OCI-LY3 (cell line): Measurements from ENCODE around the gene SERINC5.
"Not testable (repeated sequence)": the region's sequence is repeated elsewhere in the genome, so short reads cannot be mapped to it uniquely, and the experiment has no call there.

ENCODE experiments used
- H2AFZ ChIP-seq: fragments of 200-600, 300-600 bp; shearing (Covaris generic); 2 replicates; pipeline ENCODE4 v1.6.0; 2014; ENCODE audit warnings: antibody characterized with exemption, low read depth, low read length
- H3K27ac ChIP-seq: fragments of 200-600, 300-600 bp; sonication (generic); 2 replicates; pipeline ENCODE4 v1.5.1; 2014; ENCODE audit warnings: mild to moderate bottlenecking, low read length, moderate library complexity, mixed read lengths
- H3K27me3 ChIP-seq: fragments of 200-600, 300-600 bp; sonication (generic); 2 replicates; pipeline ENCODE4 v1.6.1; 2014; ENCODE audit warnings: low read depth, low read length, mixed read lengths
- H3K36me3 ChIP-seq: fragments of 200-600, 300-600 bp; sonication (generic); replicated peaks from 2 replicates; pipeline ENCODE3; 2014; ENCODE audit warnings: low read depth, low read length, mixed read lengths
- H3K4me1 ChIP-seq: fragments of 300-600, 200-600 bp; sonication (generic); 2 replicates; pipeline ENCODE4 v1.6.1; 2014; ENCODE audit warnings: low read length, mixed read lengths
- H3K4me2 ChIP-seq: fragments of 200-600, 300-600 bp; sonication (generic); 2 replicates; pipeline ENCODE4 v1.6.1; 2014; ENCODE audit warnings: low read length, mixed read lengths
- H3K4me3 ChIP-seq: fragments of 300-600, 200-600 bp; sonication (generic); 2 replicates; pipeline ENCODE4 v1.5.1; 2014; ENCODE audit warnings: antibody characterized with exemption, mild to moderate bottlenecking, low read length, moderate library complexity
- H3K79me2 ChIP-seq: fragments of 300-600, 200-600 bp; shearing (Covaris generic); 2 replicates; pipeline ENCODE4 v1.6.1; 2014; ENCODE audit warnings: mild to moderate bottlenecking, low read length, mixed read lengths
- H3K9ac ChIP-seq: fragments of 300-600, 200-600 bp; shearing (Covaris generic); 2 replicates; pipeline ENCODE4 v1.6.0; 2014; ENCODE audit warnings: mild to moderate bottlenecking, low read length, moderate library complexity
- H3K9me3 ChIP-seq: fragments of 200-600, 300-600 bp; shearing (Covaris generic); 2 replicates; pipeline ENCODE4 v1.6.1; 2014; ENCODE audit warnings: low read length, mixed read lengths; ENCODE audit not compliant: insufficient read depth
- H4K20me1 ChIP-seq: fragments of 200-600, 300-600 bp; sonication (generic); 2 replicates; pipeline ENCODE4 v1.6.1; 2016; ENCODE audit warnings: low read length, mixed read lengths; ENCODE audit not compliant: insufficient read depth
- EZH2phosphoT487 ChIP-seq: fragments of 200-600 bp; shearing (Covaris generic); IDR thresholded peaks from 2 replicates; pipeline ENCODE4 v1.6.1; 2018; ENCODE audit warnings: antibody characterized with exemption, mixed run types, low read depth
- TF ChIP-seq, protein P1 (sequence below): fragments of 200-600, 300-600 bp; sonication (generic); IDR thresholded peaks from 2 replicates; pipeline ENCODE4 v1.5.1; 2014; ENCODE audit warnings: antibody characterized with exemption, low read length, low read depth

The SERINC5 gene

DNA sequence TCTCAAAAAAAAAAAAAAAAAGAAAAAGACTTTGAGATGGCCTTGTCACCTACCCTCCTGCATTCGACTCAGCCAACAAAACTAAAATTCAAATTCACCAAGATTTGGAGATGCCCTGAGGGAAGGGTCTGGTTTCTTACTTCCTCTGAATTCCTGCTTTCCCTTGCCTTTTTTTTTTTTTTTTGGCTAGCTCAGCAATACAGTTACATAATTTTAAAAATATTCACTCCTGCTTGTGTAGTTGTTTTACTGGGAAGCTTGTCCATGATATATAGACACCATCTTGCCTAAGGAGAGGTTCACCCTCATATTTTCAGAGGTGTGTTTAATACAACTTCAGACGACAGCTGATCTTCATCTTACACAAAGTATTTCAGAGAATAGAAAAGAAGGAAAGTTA is 21.3 kb upstream of the SERINC5 start:
- H4K20me1 ChIP-seq: no peaks in the 10 kb centered on the region
- H3K4me3 ChIP-seq: no peak overlapping the region
- no peaks in the 10 kb centered on the region for H3K79me2 ChIP-seq
- H3K9me3 ChIP-seq: no peaks in the 10 kb centered on the region
- no peak overlapping the region for H2AFZ ChIP-seq
- H3K4me2 ChIP-seq: no peak overlapping the region
- no peaks in the 10 kb centered on the region for H3K27me3 ChIP-seq
- no peak overlapping the region for H3K9ac ChIP-seq
- no peaks in the 10 kb centered on the region for H3K36me3 ChIP-seq
- H3K4me1 ChIP-seq: no peaks in the 10 kb centered on the region
- H3K27ac ChIP-seq: no peak overlapping the region
- TF ChIP-seq, protein P1, sequence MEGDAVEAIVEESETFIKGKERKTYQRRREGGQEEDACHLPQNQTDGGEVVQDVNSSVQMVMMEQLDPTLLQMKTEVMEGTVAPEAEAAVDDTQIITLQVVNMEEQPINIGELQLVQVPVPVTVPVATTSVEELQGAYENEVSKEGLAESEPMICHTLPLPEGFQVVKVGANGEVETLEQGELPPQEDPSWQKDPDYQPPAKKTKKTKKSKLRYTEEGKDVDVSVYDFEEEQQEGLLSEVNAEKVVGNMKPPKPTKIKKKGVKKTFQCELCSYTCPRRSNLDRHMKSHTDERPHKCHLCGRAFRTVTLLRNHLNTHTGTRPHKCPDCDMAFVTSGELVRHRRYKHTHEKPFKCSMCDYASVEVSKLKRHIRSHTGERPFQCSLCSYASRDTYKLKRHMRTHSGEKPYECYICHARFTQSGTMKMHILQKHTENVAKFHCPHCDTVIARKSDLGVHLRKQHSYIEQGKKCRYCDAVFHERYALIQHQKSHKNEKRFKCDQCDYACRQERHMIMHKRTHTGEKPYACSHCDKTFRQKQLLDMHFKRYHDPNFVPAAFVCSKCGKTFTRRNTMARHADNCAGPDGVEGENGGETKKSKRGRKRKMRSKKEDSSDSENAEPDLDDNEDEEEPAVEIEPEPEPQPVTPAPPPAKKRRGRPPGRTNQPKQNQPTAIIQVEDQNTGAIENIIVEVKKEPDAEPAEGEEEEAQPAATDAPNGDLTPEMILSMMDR: no peak
- TF ChIP-seq EZH2phosphoT487: no peak

DNA sequence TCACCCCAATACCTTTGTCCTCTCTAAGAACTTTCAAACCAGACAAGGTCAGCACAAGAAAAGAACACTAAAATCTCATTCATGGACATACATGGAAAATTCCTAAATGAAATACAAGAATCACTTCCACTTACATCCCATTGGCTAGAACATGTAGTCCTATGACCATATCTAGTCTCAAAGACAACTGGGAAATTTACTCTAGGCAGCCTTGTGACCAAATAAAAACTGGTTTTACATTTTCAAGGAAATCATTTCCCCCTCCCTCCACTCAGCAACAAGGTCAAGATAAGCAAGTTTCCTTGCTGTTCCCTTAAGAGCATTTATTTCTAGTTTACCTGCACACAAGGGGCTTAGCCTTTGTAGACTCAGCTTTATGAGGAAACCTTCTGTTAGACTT is 20.3 kb upstream of the SERINC5 start:
- Histone ChIP-seq H3K79me2 (no peaks in the 10 kb centered on the region), H3K36me3 (no peaks in the 10 kb centered on the region), H3K9me3 (no peaks in the 10 kb centered on the region), H4K20me1 (no peaks in the 10 kb centered on the region), H3K4me1 (no peaks in the 10 kb centered on the region), H3K27ac (no peak overlapping the region), H3K9ac (no peak overlapping the region), H3K4me3 (no peak overlapping the region), H3K27me3 (no peaks in the 10 kb centered on the region), H2AFZ (no peak overlapping the region), H3K4me2 (no peak overlapping the region)
- no peak for TF ChIP-seq EZH2phosphoT487
- TF ChIP-seq, protein P1: no peak

- H3K4me2 ChIP-seq: no peak overlapping the region
- TF ChIP-seq, protein P1: peak; percentile 49
- TF ChIP-seq EZH2phosphoT487: no peak
- no peaks in the 10 kb centered on the region for H3K4me1 ChIP-seq
- no peaks in the 10 kb centered on the region for H3K36me3 ChIP-seq
- no peak overlapping the region for H3K9ac ChIP-seq
- no peak overlapping the region for H3K27ac ChIP-seq
- no peak overlapping the region for H2AFZ ChIP-seq
- no peak overlapping the region for H3K4me3 ChIP-seq
- H3K9me3 ChIP-seq: no peaks in the 10 kb centered on the region; the same call in 1 of the 2 replicates
- no peaks in the 10 kb centered on the region for H3K79me2 ChIP-seq
- no peaks in the 10 kb centered on the region for H3K27me3 ChIP-seq
- no peaks in the 10 kb centered on the region for H4K20me1 ChIP-seq
Observed at GRCh38 chr5:80275347-80275746, 19.5 kb upstream of the SERINC5 start.

DNA sequence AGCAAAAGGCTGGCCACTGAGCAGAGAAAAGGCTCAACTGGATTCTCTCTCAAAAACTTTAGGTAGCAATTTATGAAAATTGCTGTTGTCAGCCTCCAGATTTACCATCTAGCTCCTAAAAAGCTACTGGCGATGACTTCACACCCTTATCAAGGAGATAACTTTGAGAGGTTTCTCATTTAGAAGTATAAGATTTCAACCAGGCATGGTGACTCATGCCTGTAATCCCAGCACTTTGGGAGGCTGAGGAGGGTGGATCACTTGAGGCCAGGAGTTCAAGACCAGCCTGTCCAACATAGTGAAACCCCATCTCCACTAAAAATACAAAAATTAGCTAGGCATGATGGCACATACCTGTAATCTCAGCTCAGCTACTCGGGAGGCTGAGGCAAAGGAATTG is 14.7 kb upstream of the SERINC5 start:
- H3K36me3 ChIP-seq, H3K27ac ChIP-seq, H3K9ac ChIP-seq, H3K4me2 ChIP-seq, H2AFZ ChIP-seq, H3K9me3 ChIP-seq, H3K79me2 ChIP-seq, H3K4me1 ChIP-seq, H3K27me3 ChIP-seq, H3K4me3 ChIP-seq, H4K20me1 ChIP-seq: not testable (repeated sequence)

DNA sequence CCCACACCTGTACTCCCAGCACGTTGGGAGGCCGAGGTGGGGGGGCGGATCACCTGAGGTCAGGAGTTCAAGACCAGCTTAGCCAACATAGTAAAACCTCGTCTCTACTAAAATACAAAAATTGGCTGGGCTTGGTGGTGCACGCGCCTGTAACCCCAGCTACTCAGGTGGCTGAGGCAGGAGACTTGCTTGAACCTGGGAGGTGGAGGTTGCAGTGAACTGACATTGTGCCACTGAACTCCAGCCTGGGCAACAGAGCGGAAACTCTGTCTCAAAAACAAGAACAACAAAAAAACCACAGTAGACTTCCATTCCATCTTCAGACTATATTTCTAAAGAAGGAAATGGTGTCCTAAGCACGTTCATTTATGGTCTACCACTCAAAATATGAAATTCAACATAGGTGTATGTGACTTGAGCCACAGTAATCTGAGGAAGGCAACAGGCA is 14.2 kb upstream of the SERINC5 start:
- no peaks in the 10 kb centered on the region; the same call in 1 of the 2 replicates for H3K9me3 ChIP-seq
- no peaks in the 10 kb centered on the region for H3K27me3 ChIP-seq
- H3K36me3 ChIP-seq: no peaks in the 10 kb centered on the region
- no peak overlapping the region for H3K27ac ChIP-seq
- H3K4me2 ChIP-seq: no peak overlapping the region
- no peak overlapping the region for H3K4me3 ChIP-seq
- H3K4me1 ChIP-seq: peaks cover 6% of the 10 kb centered on the region; the same call in 1 of the 2 replicates
- H2AFZ ChIP-seq: no peak overlapping the region
- TF ChIP-seq, protein P1: no peak
- no peak for TF ChIP-seq EZH2phosphoT487
- H3K79me2 ChIP-seq: no peaks in the 10 kb centered on the region
- no peak overlapping the region for H3K9ac ChIP-seq
- no peaks in the 10 kb centered on the region for H4K20me1 ChIP-seq
